ENCODE data around the gene PLSCR3. TPM values are rescaled to one million over a fixed set of nuclear protein-coding genes. Genes with fewer than 3 reads are reported as not detected.
A peak's percentile ranks its signal among the peaks of the same experiment; 100 is the strongest.

Gene PLSCR3
- 7.9 and 8.3 TPM in 2 replicates for total RNA-seq (2014; rRNA removed; shearing (Covaris generic))

GRCh38 chr17:7394452-7395191 lies at the start of gene PLSCR3:
Gene PLSCR3 (minus strand): TSS chr17:7394525. CDS start chr17:7394110, 415 bp downstream.
- in situ Hi-C loops (cut with HindIII; ENCODE audit: low sequenced_read_pairs) = loop anchor here (25.0 kb wide), 1 partner anchor 93 kb away; the partner anchor contains the start of genes POLR2A, SLC35G6 and ZBTB4
- peak; percentile 82 for DNase-seq (ENCODE audit: low spot score)

GRCh38 chr17:7443499-7444485 lies 49.5 kb upstream of the PLSCR3 start:
- in situ Hi-C loops (cut with HindIII; ENCODE audit: low sequenced_read_pairs) = no loop called here

GRCh38 chr17:7442142-7442541 lies 47.8 kb upstream of the PLSCR3 start:
- in situ Hi-C loops (cut with HindIII; ENCODE audit: low sequenced_read_pairs) = no loop called here
- no peak for DNase-seq (ENCODE audit: low spot score)

More at GRCh38 chr17:7443499-7444485, 49.5 kb upstream of the PLSCR3 start:
- no peak for DNase-seq (ENCODE audit: low spot score)

GRCh38 chr17:7441266-7441665 lies 46.9 kb upstream of the PLSCR3 start:
- in situ Hi-C loops (cut with HindIII; ENCODE audit: low sequenced_read_pairs) = no loop called here

GRCh38 chr17:7440834-7441195 lies 46.5 kb upstream of the PLSCR3 start:
- in situ Hi-C loops (cut with HindIII; ENCODE audit: low sequenced_read_pairs) = no loop called here
- DNase-seq (ENCODE audit: low spot score) = no peak

More at GRCh38 chr17:7441266-7441665, 46.9 kb upstream of the PLSCR3 start:
- no peak for DNase-seq (ENCODE audit: low spot score)

- no peak for DNase-seq (ENCODE audit: low spot score)
- in situ Hi-C loops (cut with HindIII; ENCODE audit: low sequenced_read_pairs) = no loop called here
Measured at GRCh38 chr17:7440113-7440833, 45.9 kb upstream of the PLSCR3 start.

- in situ Hi-C loops (cut with HindIII; ENCODE audit: low sequenced_read_pairs) = no loop called here
- no peak for DNase-seq (ENCODE audit: low spot score)
Measured at GRCh38 chr17:7439462-7440112, 45.3 kb upstream of the PLSCR3 start, which contains the start of gene FGF11. Gene FGF11 (plus strand): TSS chr17:7439512. CDS start chr17:7439621, 109 bp downstream.

- no peak for DNase-seq (ENCODE audit: low spot score)
- in situ Hi-C loops (cut with HindIII; ENCODE audit: low sequenced_read_pairs) = no loop called here
Measured at GRCh38 chr17:7438656-7439460, 44.5 kb upstream of the PLSCR3 start.

GRCh38 chr17:7437950-7438614 lies 43.8 kb upstream of the PLSCR3 start:
- in situ Hi-C loops (cut with HindIII; ENCODE audit: low sequenced_read_pairs) = no loop called here
- DNase-seq (ENCODE audit: low spot score) = peak; percentile 44

GRCh38 chr17:7437369-7437863 lies 43.1 kb upstream of the PLSCR3 start:
- no peak for DNase-seq (ENCODE audit: low spot score)
- in situ Hi-C loops (cut with HindIII; ENCODE audit: low sequenced_read_pairs) = no loop called here

- DNase-seq (ENCODE audit: low spot score) = peak; percentile 63
- in situ Hi-C loops (cut with HindIII; ENCODE audit: low sequenced_read_pairs) = no loop called here
Measured at GRCh38 chr17:7436556-7437368, 42.4 kb upstream of the PLSCR3 start.

- in situ Hi-C loops (cut with HindIII; ENCODE audit: low sequenced_read_pairs) = no loop called here
- DNase-seq (ENCODE audit: low spot score) = no peak
Measured at GRCh38 chr17:7435676-7436555, 41.6 kb upstream of the PLSCR3 start.

- no peak for DNase-seq (ENCODE audit: low spot score)
- in situ Hi-C loops (cut with HindIII; ENCODE audit: low sequenced_read_pairs) = no loop called here
Measured at GRCh38 chr17:7432296-7432695, 38.0 kb upstream of the PLSCR3 start.

- DNase-seq (ENCODE audit: low spot score) = no peak
- in situ Hi-C loops (cut with HindIII; ENCODE audit: low sequenced_read_pairs) = no loop called here
Measured at GRCh38 chr17:7431231-7431630, 36.9 kb upstream of the PLSCR3 start.

- in situ Hi-C loops (cut with HindIII; ENCODE audit: low sequenced_read_pairs) = no loop called here
- no peak for DNase-seq (ENCODE audit: low spot score)
Measured at GRCh38 chr17:7429722-7430121, 35.4 kb upstream of the PLSCR3 start.

- in situ Hi-C loops (cut with HindIII; ENCODE audit: low sequenced_read_pairs) = no loop called here
- DNase-seq (ENCODE audit: low spot score) = no peak
Measured at GRCh38 chr17:7428557-7428956, 34.2 kb upstream of the PLSCR3 start, which contains the start of gene SPEM3. Gene SPEM3 (plus strand): TSS chr17:7428857. CDS start chr17:7428903, 46 bp downstream.
